Natural killer cell (primary cell): ENCODE results near the gene ALDH3B1. TPM values are rescaled to one million over a fixed set of nuclear protein-coding genes. Genes with fewer than 3 reads are reported as not detected.

ENCODE experiments used
- ATAC-seq, 3 donors: fragments of 150-1000 bp in 2 of 3; fragments of 200-7000 bp in 1 of 3; cut with Tn5 transposase; 1 replicate in 1 of 3; 2 replicates in 2 of 3; pipeline ENCODE4 v1.10.0; 2021; ENCODE audit warnings: mild to moderate bottlenecking in 2 of 3, moderate library complexity in 2 of 3
- DNase-seq, 2 donors: peaks; one replicate each; pipeline versions ENCODE4 v3.0.0 to v3.0.0-alpha.2; 2013 to 2021; ENCODE audit warnings: mixed read lengths in 1 of 2
- H3K27ac ChIP-seq: one replicate; pipeline ENCODE4 v1.5.1; 2013; ENCODE audit warnings: mild to moderate bottlenecking, low read length
- H3K27me3 ChIP-seq: one replicate; pipeline ENCODE4 v1.6.1; 2013; ENCODE audit warnings: low read length; ENCODE audit not compliant: control insufficient read depth, insufficient read depth
- H3K36me3 ChIP-seq: one replicate; pipeline ENCODE4 v1.6.1; 2013; ENCODE audit warnings: low read length; ENCODE audit not compliant: control insufficient read depth, insufficient read depth
- H3K4me1 ChIP-seq: one replicate; pipeline ENCODE4 v1.6.1; 2013; ENCODE audit warnings: low read length; ENCODE audit not compliant: control insufficient read depth, insufficient read depth
- H3K4me3 ChIP-seq: one replicate; pipeline ENCODE4 v1.5.1; 2013; ENCODE audit warnings: low read length
- H3K9me3 ChIP-seq: one replicate; pipeline ENCODE4 v1.6.1; 2013; ENCODE audit warnings: low read length; ENCODE audit not compliant: control insufficient read depth, insufficient read depth
- H3K27ac Mint-ChIP-seq, 2 donors: one replicate each; pipeline ENCODE4 v1.8.0; 2022; ENCODE audit warnings: mild to moderate bottlenecking in 2 of 2, mixed read lengths in 2 of 2, moderate library complexity in 1 of 2
- H3K27me3 Mint-ChIP-seq, 2 donors: one replicate each; pipeline ENCODE4 v1.8.0; 2022; ENCODE audit warnings: low read depth in 2 of 2, mixed read lengths in 2 of 2
- H3K36me3 Mint-ChIP-seq: one replicate; pipeline ENCODE4 v1.8.0; 2022; ENCODE audit warnings: mixed read lengths
- H3K4me1 Mint-ChIP-seq, 2 donors: one replicate each; pipeline ENCODE4 v1.8.0; 2022; ENCODE audit warnings: mixed read lengths in 2 of 2
- H3K4me3 Mint-ChIP-seq: one replicate; pipeline ENCODE4 v1.8.0; 2022; ENCODE audit warnings: mild to moderate bottlenecking, moderate library complexity, mixed read lengths
- H3K9me3 Mint-ChIP-seq, 2 donors: one replicate each; pipeline ENCODE4 v1.8.0; 2022; ENCODE audit warnings: mixed read lengths in 2 of 2
- CTCF ChIP-seq: fragments of 200-600 bp; IDR thresholded peaks from one replicate; pipeline ENCODE4 v1.8.0; 2022; ENCODE audit warnings: antibody characterized with exemption
- WGBS: methylation state at CpG from one replicate; pipeline ENCODE4 v1.1.7; 2013; ENCODE audit warnings: missing lambda C conversion rate; ENCODE audit not compliant: insufficient coverage; 5-methylcytosine and 5-hydroxymethylcytosine counted together
- intact Hi-C: fragments of 100-400 bp; cut with micrococcal nuclease; formaldehyde crosslinking; loops from one replicate; pipeline ENCODE4 v1.14.2; 2022
- total RNA-seq, 4 donors: library from RNA; stranded (reverse); fragments of 120-200 nt in 1 of 4; gene quantifications; one replicate each; pipeline versions ENCODE4 v1.2.3 to v1.2.4, GENCODE V29; 2013 to 2022

Gene ALDH3B1
- total RNA-seq, 3 donors from 2014 or later (not counting 1 experiment from before 2014, with no cell fraction given), result 2.4 to 9.0 (median 4.0) TPM

- Mint-ChIP-seq H3K4me1 (peaks cover 5 to 12% of the 10 kb centered on the region in 2 donors), H3K9me3 (no peaks in the 10 kb centered on the region), H3K27ac (no peak overlapping the region), H3K36me3 (no peaks in the 10 kb centered on the region), H3K27me3 (no peaks in the 10 kb centered on the region), H3K4me3 (no peak overlapping the region)
- Histone ChIP-seq H3K36me3 (no peaks in the 10 kb centered on the region), H3K27me3 (no peaks in the 10 kb centered on the region), H3K27ac (no peak overlapping the region), H3K9me3 (no peaks in the 10 kb centered on the region), H3K4me3 (no peak overlapping the region), H3K4me1 (peaks cover 19% of the 10 kb centered on the region)
- ATAC-seq (no peak), DNase-seq (no peak)
- no peak for TF ChIP-seq CTCF
- 91% methylated on average over 13 of the region's 13 CpGs for WGBS
- intact Hi-C loops, result no loop called here
Measured at GRCh38 chr11:68016161-68016903, 6.2 kb downstream of the ALDH3B1 start.

GRCh38 chr11:68016904-68017817 lies 7.0 kb downstream of the ALDH3B1 start:
- H3K4me1 ChIP-seq, result peaks cover 11% of the 10 kb centered on the region
- no peaks in the 10 kb centered on the region for H3K36me3 ChIP-seq
- H3K4me1 Mint-ChIP-seq, result peaks cover 0 to 5% of the 10 kb centered on the region in 2 donors
- no peak overlapping the region for H3K4me3 ChIP-seq
- TF ChIP-seq CTCF, result no peak
- no peaks in the 10 kb centered on the region for H3K9me3 Mint-ChIP-seq
- no peak for DNase-seq
- no peak for ATAC-seq
- no peak overlapping the region for H3K4me3 Mint-ChIP-seq
- 79% methylated on average over 16 of the region's 16 CpGs for WGBS
- H3K27me3 ChIP-seq, result no peaks in the 10 kb centered on the region
- intact Hi-C loops, result no loop called here
- H3K27ac Mint-ChIP-seq, result no peak overlapping the region
- H3K27me3 Mint-ChIP-seq, result no peaks in the 10 kb centered on the region
- no peaks in the 10 kb centered on the region for H3K36me3 Mint-ChIP-seq
- no peak overlapping the region for H3K27ac ChIP-seq
- H3K9me3 ChIP-seq, result no peaks in the 10 kb centered on the region

- Mint-ChIP-seq H3K36me3 (no peaks in the 10 kb centered on the region), H3K4me3 (no peak overlapping the region), H3K4me1 (peaks cover 0 to 4% of the 10 kb centered on the region in 2 donors), H3K9me3 (no peaks in the 10 kb centered on the region), H3K27ac (no peak overlapping the region), H3K27me3 (no peaks in the 10 kb centered on the region)
- Histone ChIP-seq H3K27me3 (no peaks in the 10 kb centered on the region), H3K27ac (no peak overlapping the region), H3K4me1 (peaks cover 1% of the 10 kb centered on the region), H3K9me3 (no peaks in the 10 kb centered on the region), H3K4me3 (no peak overlapping the region), H3K36me3 (no peaks in the 10 kb centered on the region)
- TF ChIP-seq CTCF, result no peak
- intact Hi-C loops, result no loop called here
- ATAC-seq (no peak), DNase-seq (no peak)
- WGBS, result 85% methylated on average over 27 of the region's 27 CpGs
Measured at GRCh38 chr11:68017980-68018729, 8.0 kb downstream of the ALDH3B1 start.
